ENCODE results near the gene HES5.
"Not testable (repeated sequence)": the region's sequence is repeated elsewhere in the genome, so short reads cannot be mapped to it uniquely, and the experiment has no call there.

HES5 gene

GRCh38 chr1:2529784-2530512 lies at the start of gene HES5:
TSS of gene HES5 (minus strand) at chr1:2530263. CDS start at chr1:2530164, 99 bp downstream.
- no peak within 1 kb of the TSS for H3K27ac ChIP-seq (ENCODE audit: low read length)
- H3K27me3 ChIP-seq (ENCODE audit: low read depth, low read length) = peaks cover 34% of the 10 kb centered on the region
- H3K36me3 ChIP-seq (ENCODE audit: control insufficient read depth in 1 of 2, insufficient read depth in 2 of 2, low read length in 2 of 2) = no peaks in the 10 kb centered on the region
- no peaks in the 10 kb centered on the region for H3K9me3 ChIP-seq (ENCODE audit: control insufficient read depth in 1 of 2, low read length in 2 of 2)
- H3K4me3 ChIP-seq (ENCODE audit: low read depth in 1 of 2, low read length in 2 of 2) = peak within 1 kb of the TSS in 1 of 2 donors; percentile 50
- H3K4me1 ChIP-seq (ENCODE audit: control insufficient read depth in 1 of 2, insufficient read depth in 2 of 2, low read length in 2 of 2) = peaks cover 10 to 46% of the 10 kb centered on the region in 2 donors

- H3K4me3 ChIP-seq (ENCODE audit: low read depth in 1 of 2, low read length in 2 of 2) = no peak overlapping the region
- no peaks in the 10 kb centered on the region for H3K27me3 ChIP-seq (ENCODE audit: low read depth, low read length)
- H3K36me3 ChIP-seq (ENCODE audit: control insufficient read depth in 1 of 2, insufficient read depth in 2 of 2, low read length in 2 of 2) = no peaks in the 10 kb centered on the region
- H3K9me3 ChIP-seq (ENCODE audit: control insufficient read depth in 1 of 2, low read length in 2 of 2) = peaks cover 0 to 1% of the 10 kb centered on the region in 2 donors
- peak overlapping the region; percentile 76 for H3K27ac ChIP-seq (ENCODE audit: low read length)
- H3K4me1 ChIP-seq (ENCODE audit: control insufficient read depth in 1 of 2, insufficient read depth in 2 of 2, low read length in 2 of 2) = peaks cover 0 to 4% of the 10 kb centered on the region in 2 donors
Measured at GRCh38 chr1:2578758-2579118, 48.7 kb upstream of the HES5 start.

- H3K36me3 ChIP-seq (ENCODE audit: control insufficient read depth in 1 of 2, insufficient read depth in 2 of 2, low read length in 2 of 2); H3K4me3 ChIP-seq (ENCODE audit: low read depth in 1 of 2, low read length in 2 of 2); H3K27me3 ChIP-seq (ENCODE audit: low read depth, low read length); H3K4me1 ChIP-seq (ENCODE audit: control insufficient read depth in 1 of 2, insufficient read depth in 2 of 2, low read length in 2 of 2): not testable (repeated sequence)
- Histone ChIP-seq H3K27ac (ENCODE audit: low read length) (peak overlapping the region; percentile 39), H3K9me3 (ENCODE audit: control insufficient read depth in 1 of 2, low read length in 2 of 2) (peaks cover 7 to 11% of the 10 kb centered on the region in 2 donors)
Measured at GRCh38 chr1:2577565-2578075, 47.6 kb upstream of the HES5 start.

GRCh38 chr1:2575801-2576663 lies 46.0 kb upstream of the HES5 start:
- Histone ChIP-seq H3K4me1 (ENCODE audit: control insufficient read depth in 1 of 2, insufficient read depth in 2 of 2, low read length in 2 of 2) (no peaks in the 10 kb centered on the region), H3K27me3 (ENCODE audit: low read depth, low read length) (no peaks in the 10 kb centered on the region), H3K27ac (ENCODE audit: low read length) (peak overlapping the region; percentile 74), H3K36me3 (ENCODE audit: control insufficient read depth in 1 of 2, insufficient read depth in 2 of 2, low read length in 2 of 2) (no peaks in the 10 kb centered on the region), H3K9me3 (ENCODE audit: control insufficient read depth in 1 of 2, low read length in 2 of 2) (peaks cover 7 to 11% of the 10 kb centered on the region in 2 donors), H3K4me3 (ENCODE audit: low read depth in 1 of 2, low read length in 2 of 2) (no peak overlapping the region)

- no peak overlapping the region for H3K27ac ChIP-seq (ENCODE audit: low read length)
- no peaks in the 10 kb centered on the region for H3K4me1 ChIP-seq (ENCODE audit: control insufficient read depth in 1 of 2, insufficient read depth in 2 of 2, low read length in 2 of 2)
- no peak overlapping the region for H3K4me3 ChIP-seq (ENCODE audit: low read depth in 1 of 2, low read length in 2 of 2)
- H3K9me3 ChIP-seq (ENCODE audit: control insufficient read depth in 1 of 2, low read length in 2 of 2) = peaks cover 7 to 11% of the 10 kb centered on the region in 2 donors
- H3K27me3 ChIP-seq (ENCODE audit: low read depth, low read length) = no peaks in the 10 kb centered on the region
- H3K36me3 ChIP-seq (ENCODE audit: control insufficient read depth in 1 of 2, insufficient read depth in 2 of 2, low read length in 2 of 2) = no peaks in the 10 kb centered on the region
Measured at GRCh38 chr1:2574350-2574749, 44.3 kb upstream of the HES5 start.

- Histone ChIP-seq H3K36me3 (ENCODE audit: control insufficient read depth in 1 of 2, insufficient read depth in 2 of 2, low read length in 2 of 2) (no peaks in the 10 kb centered on the region), H3K4me1 (ENCODE audit: control insufficient read depth in 1 of 2, insufficient read depth in 2 of 2, low read length in 2 of 2) (no peaks in the 10 kb centered on the region), H3K27ac (ENCODE audit: low read length) (no peak overlapping the region), H3K27me3 (ENCODE audit: low read depth, low read length) (no peaks in the 10 kb centered on the region), H3K9me3 (ENCODE audit: control insufficient read depth in 1 of 2, low read length in 2 of 2) (peaks cover 7 to 11% of the 10 kb centered on the region in 2 donors), H3K4me3 (ENCODE audit: low read depth in 1 of 2, low read length in 2 of 2) (no peak overlapping the region)
Measured at GRCh38 chr1:2573250-2573920, 43.3 kb upstream of the HES5 start.

GRCh38 chr1:2571348-2571747 lies 41.3 kb upstream of the HES5 start:
- Histone ChIP-seq H3K36me3 (ENCODE audit: control insufficient read depth in 1 of 2, insufficient read depth in 2 of 2, low read length in 2 of 2) (no peaks in the 10 kb centered on the region), H3K27me3 (ENCODE audit: low read depth, low read length) (no peaks in the 10 kb centered on the region), H3K4me3 (ENCODE audit: low read depth in 1 of 2, low read length in 2 of 2) (no peak overlapping the region), H3K27ac (ENCODE audit: low read length) (no peak overlapping the region), H3K9me3 (ENCODE audit: control insufficient read depth in 1 of 2, low read length in 2 of 2) (peaks cover 7 to 11% of the 10 kb centered on the region in 2 donors), H3K4me1 (ENCODE audit: control insufficient read depth in 1 of 2, insufficient read depth in 2 of 2, low read length in 2 of 2) (no peaks in the 10 kb centered on the region)

- peaks cover 7 to 11% of the 10 kb centered on the region in 2 donors for H3K9me3 ChIP-seq (ENCODE audit: control insufficient read depth in 1 of 2, low read length in 2 of 2)
- H3K36me3 ChIP-seq (ENCODE audit: control insufficient read depth in 1 of 2, insufficient read depth in 2 of 2, low read length in 2 of 2) = no peaks in the 10 kb centered on the region
- H3K27ac ChIP-seq (ENCODE audit: low read length) = no peak overlapping the region
- H3K4me1 ChIP-seq (ENCODE audit: control insufficient read depth in 1 of 2, insufficient read depth in 2 of 2, low read length in 2 of 2) = no peaks in the 10 kb centered on the region
- no peaks in the 10 kb centered on the region for H3K27me3 ChIP-seq (ENCODE audit: low read depth, low read length)
- no peak overlapping the region for H3K4me3 ChIP-seq (ENCODE audit: low read depth in 1 of 2, low read length in 2 of 2)
Measured at GRCh38 chr1:2570332-2570731, 40.3 kb upstream of the HES5 start.

GRCh38 chr1:2569703-2570102 lies 39.6 kb upstream of the HES5 start:
- H3K27me3 ChIP-seq (ENCODE audit: low read depth, low read length); H3K27ac ChIP-seq (ENCODE audit: low read length); H3K4me3 ChIP-seq (ENCODE audit: low read depth in 1 of 2, low read length in 2 of 2); H3K36me3 ChIP-seq (ENCODE audit: control insufficient read depth in 1 of 2, insufficient read depth in 2 of 2, low read length in 2 of 2); H3K4me1 ChIP-seq (ENCODE audit: control insufficient read depth in 1 of 2, insufficient read depth in 2 of 2, low read length in 2 of 2): not testable (repeated sequence)
- peaks cover 7 to 11% of the 10 kb centered on the region in 2 donors for H3K9me3 ChIP-seq (ENCODE audit: control insufficient read depth in 1 of 2, low read length in 2 of 2)

- Histone ChIP-seq H3K36me3 (ENCODE audit: control insufficient read depth in 1 of 2, insufficient read depth in 2 of 2, low read length in 2 of 2) (no peaks in the 10 kb centered on the region), H3K27ac (ENCODE audit: low read length) (no peak overlapping the region), H3K4me1 (ENCODE audit: control insufficient read depth in 1 of 2, insufficient read depth in 2 of 2, low read length in 2 of 2) (no peaks in the 10 kb centered on the region), H3K9me3 (ENCODE audit: control insufficient read depth in 1 of 2, low read length in 2 of 2) (peaks cover 7 to 11% of the 10 kb centered on the region in 2 donors), H3K4me3 (ENCODE audit: low read depth in 1 of 2, low read length in 2 of 2) (no peak overlapping the region), H3K27me3 (ENCODE audit: low read depth, low read length) (no peaks in the 10 kb centered on the region)
Measured at GRCh38 chr1:2569060-2569459, 39.0 kb upstream of the HES5 start.

GRCh38 chr1:2568187-2568816 lies 38.2 kb upstream of the HES5 start:
- not testable (repeated sequence) for H3K27ac ChIP-seq (ENCODE audit: low read length); H3K27me3 ChIP-seq (ENCODE audit: low read depth, low read length); H3K4me1 ChIP-seq (ENCODE audit: control insufficient read depth in 1 of 2, insufficient read depth in 2 of 2, low read length in 2 of 2); H3K9me3 ChIP-seq (ENCODE audit: control insufficient read depth in 1 of 2, low read length in 2 of 2); H3K36me3 ChIP-seq (ENCODE audit: control insufficient read depth in 1 of 2, insufficient read depth in 2 of 2, low read length in 2 of 2); H3K4me3 ChIP-seq (ENCODE audit: low read depth in 1 of 2, low read length in 2 of 2)

Measured in muscle layer of duodenum (tissue), 2 donors.